Smooth muscle cell of the brain vasculature (primary cell): ENCODE measurements around the gene CUTA.

Source experiments
- DNase-seq: peaks from one replicate; pipeline ENCODE4 v3.0.0-alpha.2; 2012; ENCODE audit warnings: low read depth, low spot score

CUTA gene

DNA sequence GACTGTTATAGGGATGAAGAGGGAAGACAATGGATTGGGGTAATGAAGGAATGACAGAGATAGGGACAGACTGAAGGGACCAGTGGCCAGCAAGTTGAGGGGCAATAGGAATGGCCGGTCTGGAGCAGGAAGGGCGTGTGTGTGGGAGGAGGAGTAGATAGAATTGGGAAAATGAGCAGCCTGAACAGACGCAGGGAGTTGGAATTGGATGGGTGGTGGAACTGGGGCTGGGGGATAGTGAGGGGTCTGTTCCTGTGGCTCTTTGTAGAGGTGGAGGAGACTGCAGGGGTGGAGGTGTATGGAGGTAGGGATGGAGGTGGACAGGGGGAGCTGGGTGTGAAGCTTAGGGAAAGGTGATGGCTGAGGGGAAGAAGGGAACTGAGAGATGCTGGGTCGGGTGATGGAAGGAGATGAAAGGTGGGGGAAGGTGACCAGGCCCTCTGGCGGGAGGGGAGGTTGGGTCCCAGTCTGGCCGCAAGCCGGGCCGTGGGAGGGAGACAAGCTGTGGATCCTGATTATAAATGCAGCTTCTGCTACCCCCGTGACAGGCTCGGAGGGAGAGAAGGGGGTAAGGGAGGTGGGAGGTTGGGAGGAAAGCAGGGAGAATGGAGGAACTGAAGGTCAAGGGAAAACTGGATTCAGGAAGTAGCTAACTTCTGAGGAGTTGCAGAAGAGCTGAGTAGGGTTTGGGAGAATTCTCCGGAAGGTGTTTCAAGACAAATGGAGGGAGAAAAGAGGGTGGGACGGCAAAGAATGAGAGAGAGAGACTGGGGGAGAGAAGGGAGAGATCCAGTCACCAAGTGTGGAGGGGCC lies 7.2 kb upstream of the CUTA start:
- DNase-seq: no peak

DNA sequence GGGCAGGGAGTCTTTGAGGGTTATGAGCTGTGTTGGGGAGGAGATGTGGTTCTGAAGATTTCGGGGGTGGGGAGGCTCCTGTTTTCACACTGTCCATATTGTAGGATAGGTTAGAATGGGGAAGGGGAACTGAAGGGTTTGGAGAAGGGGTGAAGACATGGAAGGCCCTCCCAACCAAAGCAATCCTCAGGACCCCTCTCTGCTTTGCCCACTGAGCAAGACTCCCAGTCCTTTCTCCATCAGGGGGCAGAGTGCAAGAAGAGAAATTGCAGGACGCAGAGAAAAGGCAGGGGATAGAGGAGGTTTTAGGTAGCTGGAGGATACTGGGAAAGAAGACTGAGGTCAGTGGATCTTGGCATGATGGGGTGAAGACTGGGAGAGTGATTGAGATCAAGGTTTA lies 5.9 kb upstream of the CUTA start:
- no peak for DNase-seq

DNA sequence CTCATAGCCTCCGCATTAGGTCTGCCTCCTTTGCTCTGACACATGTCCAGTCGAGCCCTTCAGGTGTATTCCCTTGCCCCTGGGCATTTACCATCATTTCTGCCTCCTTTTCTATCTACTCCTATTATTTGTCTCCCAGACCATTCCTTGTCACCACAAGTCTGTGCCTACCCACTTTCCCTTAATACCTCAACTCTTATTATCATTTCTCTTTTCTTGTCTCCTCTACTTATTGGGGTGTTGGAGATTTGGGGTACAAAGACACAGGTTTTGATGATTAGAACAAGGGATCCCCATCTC lies 3.4 kb upstream of the CUTA start:
- no peak for DNase-seq

DNA sequence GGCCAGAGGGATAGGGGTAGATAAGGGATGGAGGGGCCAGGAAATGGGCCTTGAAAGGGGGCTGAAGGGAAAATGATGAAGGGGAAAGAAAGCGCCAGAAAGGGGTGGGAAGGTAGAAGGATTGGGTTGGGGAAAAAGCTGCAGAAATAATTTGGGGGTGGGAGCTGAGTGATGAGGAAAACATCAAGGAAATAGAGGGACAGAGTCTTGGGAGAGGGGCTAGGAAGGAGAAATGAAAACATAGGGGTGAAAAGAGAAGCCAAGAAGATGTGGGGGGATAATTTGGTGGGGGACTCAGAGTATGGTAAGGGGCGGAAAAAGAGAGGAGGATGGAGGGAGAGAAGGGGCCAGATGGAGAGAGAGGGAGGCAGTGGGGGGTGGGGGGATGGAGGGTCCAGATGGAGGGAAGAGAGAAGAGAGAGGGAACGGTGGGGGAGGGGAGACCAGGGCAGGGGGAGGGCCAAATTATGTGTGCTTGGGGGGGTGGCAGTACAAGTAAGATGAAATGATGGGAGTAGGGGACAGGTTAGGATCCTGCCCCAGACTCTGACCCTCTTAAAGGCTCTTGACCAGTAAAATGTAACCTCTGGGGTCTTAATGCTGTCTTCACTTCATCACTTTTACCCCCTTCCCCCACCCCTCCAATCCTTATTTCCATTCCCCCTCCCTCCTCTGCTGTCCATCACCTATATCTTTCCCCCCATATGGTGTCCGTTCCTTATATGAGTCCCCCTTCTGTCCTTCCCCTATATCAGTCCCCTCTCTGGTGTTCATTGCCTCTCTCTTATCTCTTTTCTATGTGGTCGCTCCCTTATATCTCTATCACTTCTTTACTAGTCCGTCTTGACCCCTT lies 2.8 kb upstream of the CUTA start:
- no peak for DNase-seq

DNA sequence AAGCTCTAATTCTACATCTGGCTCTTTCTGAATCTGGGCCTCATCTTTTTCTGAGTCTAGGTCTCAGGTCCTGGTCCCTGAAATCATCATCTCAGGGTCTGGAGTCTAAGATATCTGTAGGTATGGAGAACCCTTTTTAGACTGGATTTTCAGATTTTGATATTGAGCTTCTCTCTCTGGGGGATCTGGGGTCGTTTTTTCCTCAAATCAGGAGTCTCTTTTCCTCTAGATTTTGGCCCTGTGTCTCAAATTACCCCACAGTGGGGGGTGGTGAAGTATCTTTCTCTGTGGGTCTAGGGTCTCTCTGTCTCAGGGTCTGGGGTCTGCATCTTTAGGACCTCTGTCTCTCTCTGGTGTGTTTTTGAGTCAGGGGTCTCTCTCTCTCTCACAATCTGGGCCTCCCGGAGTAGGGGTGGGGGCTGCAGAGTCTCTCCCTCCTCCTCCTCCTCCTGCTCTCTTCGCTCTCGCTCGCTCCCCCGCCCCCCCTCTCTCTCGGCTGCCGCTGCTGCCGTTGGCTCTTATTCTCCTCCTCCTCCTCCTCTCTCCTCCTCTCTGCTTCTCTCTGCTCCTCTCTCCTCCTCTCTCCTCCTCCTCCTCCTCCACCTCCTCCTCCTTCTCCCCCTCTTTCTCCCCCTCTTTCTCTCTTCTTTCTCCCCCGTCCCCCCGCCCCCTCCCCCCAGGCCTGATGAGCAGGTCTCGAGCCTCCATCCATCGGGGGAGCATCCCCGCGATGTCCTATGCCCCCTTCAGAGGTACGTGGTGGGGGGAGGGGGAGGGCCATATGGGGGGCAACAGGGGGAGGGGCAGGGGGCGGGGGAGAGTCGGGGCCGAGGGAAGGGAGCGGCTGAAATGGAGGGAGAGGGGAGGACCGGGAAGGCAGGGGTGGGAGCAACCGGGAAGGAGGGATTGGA lies 1.9 kb upstream of the CUTA start, which contains the start of gene SYNGAP1:
Gene SYNGAP1 (plus strand): TSS at position 486 of the 911 bp plus-strand sequence. CDS start 200 bp downstream, at position 686.
- no peak for DNase-seq

DNA sequence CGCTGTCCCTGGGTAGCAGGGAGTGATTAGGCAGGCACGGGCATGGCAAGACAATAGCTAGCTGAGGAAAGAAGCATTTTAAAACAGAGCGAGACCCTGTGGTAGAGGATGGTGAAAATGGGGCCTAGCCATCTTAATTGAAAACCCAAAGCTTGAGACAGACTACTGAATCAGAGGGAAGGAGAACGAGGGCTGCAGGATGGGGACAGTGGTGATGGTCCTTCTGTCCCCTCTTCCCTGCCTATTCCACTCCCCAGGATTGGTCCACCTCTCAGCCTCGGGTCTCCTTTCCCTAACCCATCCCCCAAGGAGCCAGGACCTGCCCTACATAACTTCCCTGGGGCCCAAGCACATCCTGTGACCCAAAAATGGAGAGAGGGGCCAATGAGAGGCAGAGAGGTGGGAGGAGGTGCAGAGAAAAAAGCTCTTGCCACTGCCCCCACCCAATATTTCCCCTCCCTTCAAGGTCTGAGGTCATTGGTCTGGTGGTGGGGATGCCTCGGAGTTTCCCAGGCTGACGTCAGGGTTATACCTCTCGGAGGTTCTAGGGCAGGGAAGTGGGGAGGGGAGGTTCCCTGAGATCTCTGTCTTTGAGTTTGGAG lies 884 bp upstream of the CUTA start:
- DNase-seq: no peak

DNA sequence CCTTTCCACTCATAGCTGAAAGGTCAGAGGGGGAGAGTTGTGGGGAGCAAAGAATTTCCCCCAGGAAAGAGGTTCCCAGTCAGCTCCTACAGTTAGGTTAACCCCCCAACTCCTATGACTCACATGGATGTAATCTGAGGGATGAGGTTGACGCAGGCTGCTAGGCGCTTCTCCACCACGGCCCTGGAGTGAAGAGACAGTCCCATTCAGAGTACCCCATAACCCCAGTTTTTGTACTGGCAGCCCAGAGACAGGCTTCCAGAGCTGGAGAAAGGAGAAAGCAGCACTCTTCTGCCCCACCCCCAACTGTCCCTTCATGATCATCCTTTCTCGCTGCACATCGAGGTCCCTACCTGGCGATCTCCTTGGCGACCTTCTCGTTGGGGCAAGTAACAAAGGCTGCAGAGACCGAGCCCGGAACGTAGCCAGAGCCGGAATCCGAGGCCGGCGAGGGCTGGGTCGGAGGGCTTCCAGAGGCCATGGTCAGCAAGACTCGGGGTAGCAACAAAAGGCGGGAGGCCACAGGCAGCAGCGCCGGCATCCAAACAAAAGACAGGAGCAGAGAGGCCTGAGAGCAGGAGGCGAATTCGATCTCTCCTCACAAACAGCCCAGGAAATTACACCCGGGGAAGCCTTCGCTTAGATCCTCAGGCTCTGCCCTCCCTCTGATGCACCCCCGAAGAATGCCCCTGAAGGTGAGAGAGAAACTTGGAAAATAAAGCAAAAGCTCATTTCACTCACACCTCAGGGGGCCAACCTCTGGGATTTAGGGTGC lies 592 bp downstream of the CUTA start:
- no peak for DNase-seq

DNA sequence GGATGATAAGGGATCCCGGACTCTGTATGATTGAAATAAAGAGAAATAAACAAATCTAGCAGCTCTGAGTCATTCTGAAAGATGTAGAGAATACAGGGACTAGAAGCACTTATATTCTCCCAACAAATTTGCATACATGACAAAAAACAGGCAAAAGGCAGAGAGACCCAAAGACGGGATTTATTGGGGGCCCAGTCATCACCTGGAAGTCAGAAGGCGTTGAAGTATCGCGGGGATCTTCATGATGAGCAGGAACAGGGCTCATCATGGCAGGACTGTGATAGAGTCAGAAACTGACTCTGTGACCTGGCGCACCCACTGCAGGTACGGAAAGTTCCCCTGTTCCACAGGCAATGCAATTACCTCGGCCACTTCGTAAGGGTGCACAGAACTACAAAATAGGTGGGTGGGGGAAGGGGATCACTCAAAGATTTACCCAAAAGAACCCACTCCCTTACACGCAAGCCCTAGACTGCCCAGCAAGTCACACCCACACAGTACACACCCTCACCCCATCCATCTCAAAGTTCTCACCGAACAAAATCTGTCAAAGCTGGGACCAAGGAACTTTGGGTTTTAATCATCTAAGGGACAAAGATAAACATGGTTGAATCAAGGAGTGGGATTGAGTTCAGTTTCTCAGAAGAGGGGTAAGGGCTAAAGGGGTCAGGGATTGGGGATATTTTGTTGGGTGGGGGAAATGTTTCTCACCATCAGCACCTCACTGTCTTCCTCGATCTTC lies 1.4 kb downstream of the CUTA start:
- DNase-seq: no peak

DNA sequence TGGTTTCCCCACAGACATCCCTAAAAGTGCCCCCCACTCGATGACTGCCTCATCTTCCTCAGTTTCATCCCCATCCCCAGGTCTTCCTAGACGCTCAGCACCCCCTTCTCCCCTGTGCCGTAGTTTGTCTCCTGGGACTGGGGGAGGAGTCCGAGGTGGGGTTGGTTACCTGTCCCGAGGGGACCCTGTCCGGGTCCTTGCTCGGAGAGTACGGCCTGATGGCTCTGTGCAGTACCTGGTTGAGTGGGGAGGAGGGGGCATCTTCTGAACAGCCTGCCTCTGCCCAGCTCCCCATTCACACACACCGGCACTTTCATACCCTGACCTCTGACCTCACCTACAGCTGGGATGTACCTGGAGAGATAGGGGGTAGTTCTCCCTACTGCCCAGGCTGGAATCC lies 2.1 kb downstream of the CUTA start:
- DNase-seq: no peak

DNA sequence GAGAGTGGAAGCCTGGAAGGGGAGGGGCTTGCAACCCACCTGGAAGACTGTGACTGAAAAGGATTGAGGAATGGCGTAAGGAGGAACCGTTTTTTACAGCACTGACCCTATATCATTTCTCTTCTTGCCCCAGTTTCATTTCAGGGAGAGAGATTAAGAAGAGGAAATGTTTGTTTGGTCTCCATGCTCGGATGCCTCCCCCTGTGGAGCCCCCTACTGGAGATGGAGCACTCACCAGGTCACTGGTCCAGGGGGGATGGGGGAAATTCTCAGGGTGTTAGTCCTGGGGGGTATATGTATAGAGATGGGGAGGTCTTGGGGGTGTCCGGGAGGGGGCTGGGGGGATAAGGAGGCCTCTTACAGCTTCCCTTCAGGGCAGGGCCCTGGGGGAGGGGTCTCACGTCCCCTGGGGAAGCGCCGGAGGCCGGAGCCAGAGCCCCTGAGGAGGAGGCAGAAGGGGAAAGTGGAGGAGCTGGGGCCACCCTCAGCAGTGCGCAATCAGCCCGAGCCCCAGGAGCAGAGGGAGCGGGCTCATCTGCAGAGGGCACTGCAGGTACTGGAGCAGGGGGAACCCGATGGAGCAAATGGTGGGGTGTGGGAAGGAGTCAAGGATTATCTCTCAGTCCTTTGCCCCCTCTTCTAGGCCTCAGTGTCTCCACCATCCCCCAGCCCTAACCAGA lies 3.2 kb downstream of the CUTA start:
- no peak for DNase-seq

DNA sequence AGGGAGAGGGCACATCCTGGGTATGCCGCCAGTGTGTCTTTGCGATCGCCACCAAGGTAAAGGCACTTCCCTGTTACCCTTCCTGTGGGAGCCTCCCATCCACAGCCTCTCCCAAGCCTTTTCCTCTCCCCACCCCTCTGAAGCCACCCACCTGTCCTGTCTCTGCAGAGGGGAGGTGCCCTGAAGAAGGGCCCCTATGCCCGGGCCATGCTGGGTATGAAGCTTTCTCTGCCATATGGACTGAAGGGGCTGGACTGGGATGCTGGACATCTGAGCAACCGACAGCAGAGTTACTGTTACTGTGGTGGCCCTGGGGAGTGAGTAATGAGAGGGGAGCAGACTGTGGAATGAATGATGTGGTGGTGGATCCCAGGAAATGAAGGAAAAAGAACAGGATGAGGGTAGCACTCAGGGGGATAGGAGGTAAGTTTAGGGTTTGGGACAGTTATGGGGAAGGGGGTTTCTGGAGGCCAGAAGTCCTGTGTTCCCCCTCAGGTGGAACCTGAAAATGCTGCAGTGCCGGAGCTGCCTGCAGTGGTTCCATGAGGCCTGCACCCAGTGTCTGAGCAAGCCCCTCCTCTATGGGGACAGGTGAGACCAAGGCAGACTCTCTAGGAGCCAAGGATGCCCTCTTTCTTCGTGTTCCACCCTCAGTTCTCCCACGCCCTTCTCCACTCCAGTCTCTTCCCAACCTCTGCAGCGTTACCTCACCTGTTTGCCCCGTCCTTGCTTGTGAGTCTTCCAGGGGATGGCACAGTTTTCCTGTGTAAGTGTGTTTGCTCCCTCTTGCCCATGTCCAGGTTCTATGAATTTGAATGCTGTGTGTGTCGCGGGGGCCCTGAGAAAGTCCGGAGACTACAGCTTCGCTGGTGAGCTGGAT lies 4.4 kb downstream of the CUTA start:
- DNase-seq: no peak

DNA sequence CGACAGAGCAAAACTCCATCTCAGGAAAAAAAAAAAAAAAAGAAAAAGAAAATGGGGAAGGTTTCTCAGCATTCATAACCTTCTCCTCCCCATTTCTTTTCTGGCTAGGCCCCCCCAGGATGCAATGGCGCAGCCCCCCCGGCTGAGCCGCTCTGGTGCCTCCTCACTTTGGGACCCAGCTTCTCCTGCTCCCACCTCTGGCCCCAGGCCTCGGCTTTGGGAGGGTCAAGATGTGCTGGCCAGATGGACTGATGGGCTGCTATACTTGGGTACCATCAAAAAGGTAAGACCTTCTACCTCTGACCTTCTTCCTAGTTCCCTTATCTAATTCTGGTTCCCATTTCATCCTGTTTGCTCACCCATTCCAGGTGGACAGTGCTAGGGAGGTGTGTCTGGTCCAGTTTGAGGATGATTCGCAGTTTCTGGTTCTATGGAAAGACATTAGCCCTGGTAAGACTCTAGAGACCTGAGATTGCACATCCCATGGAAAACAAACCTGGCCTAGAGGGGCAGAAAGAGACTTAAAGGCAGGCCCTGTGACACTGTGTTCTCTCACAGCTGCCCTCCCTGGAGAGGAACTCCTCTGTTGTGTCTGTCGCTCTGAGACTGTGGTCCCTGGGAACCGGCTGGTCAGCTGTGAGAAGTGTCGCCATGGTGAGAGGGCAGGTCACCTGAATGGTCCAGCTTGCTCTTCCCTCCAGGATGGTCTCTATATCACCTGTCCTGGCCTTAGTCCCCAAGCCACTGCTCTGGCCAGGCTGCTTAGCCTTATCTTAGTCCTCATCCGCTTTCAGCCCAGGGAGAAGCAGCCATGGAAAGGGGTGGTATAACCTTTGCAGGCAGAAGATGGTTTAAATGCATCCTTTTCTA lies 5.5 kb downstream of the CUTA start:
- no peak for DNase-seq

DNA sequence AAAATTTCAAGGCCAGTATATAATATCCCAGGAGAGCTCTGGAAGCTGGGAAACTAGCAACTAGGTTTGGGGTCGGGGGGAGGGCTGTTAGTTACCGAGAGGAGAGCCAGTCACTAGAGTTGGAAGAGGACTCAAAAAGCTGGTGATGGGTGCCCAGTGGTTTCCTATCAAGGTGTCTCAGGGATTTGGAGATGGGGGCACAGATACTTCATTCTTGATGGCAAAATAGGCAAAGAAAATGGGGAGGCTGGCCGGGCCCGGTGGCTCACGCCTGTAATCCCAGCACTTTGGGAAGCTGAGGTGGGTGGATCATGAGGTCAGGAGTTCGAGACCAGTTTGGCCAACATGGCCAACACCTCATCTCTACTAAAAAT lies 6.3 kb downstream of the CUTA start:
- no peak for DNase-seq

DNA sequence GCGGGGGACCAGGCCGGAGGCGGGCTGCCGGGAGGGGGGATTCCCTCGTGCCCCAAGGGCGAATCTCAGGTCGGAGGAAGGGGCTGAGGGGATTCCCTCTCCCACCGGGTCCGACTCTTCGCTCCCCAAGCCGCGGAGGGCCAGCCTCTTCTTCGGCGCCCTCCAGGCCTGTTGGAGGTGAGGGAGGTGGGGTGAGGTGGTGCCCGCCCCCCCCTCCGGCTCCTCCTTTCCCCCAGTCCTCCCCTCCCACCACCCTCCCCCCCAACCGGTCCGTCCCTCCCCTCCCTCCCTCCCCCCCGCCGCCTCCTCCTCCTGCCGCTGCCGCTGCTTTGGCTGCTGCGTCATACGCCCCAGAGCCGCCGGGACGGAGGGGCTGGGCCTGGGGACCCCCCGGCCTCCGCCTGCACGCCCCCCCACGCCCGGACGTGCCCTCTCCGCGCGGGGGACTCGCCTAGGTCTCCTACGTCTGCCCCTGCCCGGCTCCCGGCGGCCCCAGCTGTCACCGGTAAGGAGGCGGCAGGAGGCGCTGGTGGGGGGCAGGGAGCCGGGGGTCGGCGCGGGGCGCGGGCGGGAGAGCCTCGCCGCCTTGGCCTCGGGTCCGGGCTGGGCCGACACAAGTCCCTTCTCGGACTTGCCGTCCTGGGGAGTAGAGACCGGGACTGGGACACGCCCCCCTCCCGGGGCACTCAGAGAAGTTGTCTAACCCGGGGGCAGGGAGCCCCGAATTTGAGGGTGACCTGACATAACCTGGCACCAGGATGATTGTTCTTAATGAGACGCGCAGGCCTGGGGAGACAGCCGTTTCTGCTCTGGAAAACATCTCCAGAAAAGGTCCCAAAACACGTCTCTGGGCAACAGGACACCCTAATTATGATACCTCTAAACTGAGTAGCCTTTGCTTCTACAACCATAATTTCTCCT lies 6.9 kb downstream of the CUTA start, which contains the start of gene PHF1:
Gene PHF1 (plus strand): TSS at position 304 of the 921 bp plus-strand sequence. CDS start 1,250 bp downstream, outside the sequence.
- no peak for DNase-seq

DNA sequence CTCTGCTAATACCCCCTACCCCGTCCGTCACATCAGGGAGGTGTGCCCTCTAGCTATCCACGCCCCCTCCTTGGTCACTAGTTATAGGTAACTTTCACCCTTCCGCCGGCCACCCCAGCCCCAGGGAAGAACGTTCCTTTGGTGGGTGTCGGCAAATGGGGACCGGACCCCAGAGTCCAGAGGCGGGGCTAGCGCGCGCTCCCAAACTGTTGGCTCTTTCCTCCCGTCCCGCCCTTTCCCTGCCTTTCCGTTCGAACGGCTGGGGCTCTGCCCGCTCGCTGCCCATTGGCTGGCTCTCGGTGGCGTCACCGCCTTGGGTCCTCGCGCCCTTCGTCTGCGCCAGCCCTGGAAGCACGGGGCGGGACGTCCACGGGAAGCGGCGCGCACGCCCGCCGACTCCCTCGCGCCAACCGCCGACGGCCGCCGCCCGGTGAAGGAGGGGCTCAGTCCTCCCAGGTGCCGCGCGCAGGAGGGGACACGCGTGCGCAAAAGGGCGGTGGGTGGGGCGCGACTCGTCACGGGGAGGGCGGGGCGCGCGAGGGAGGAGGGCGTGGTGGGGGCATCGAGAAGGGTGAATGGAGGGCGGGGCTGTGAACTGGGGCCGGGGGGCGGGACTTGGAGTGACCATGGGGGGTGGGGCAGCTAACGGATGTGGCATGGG lies 7.7 kb downstream of the CUTA start:
- DNase-seq: peak; percentile 95
